ENCODE data around the gene RNF19B.

- TF ChIP-seq POLR2A (IDR thresholded peaks at IDR 0.05), result no peak
- peak; percentile 12 to 91 for TF ChIP-seq POLR2AphosphoS5 (IDR thresholded peaks at IDR 0.05; ENCODE audit: insufficient read depth in 1 of 2, low read depth in 1 of 2)
- no peak for TF ChIP-seq CTCF (IDR thresholded peaks at IDR 0.05)
Measured at GRCh38 chr1:32989160-32990050, 24.8 kb upstream of the RNF19B start.

All from vagina (tissue), 2 donors.